ENCODE data around the gene TSPAN11.
"Not testable (repeated sequence)": the region's sequence is repeated elsewhere in the genome, so short reads cannot be mapped to it uniquely, and the experiment has no call there.

Gene TSPAN11

GRCh38 chr12:31019976-31020375, 93.4 kb downstream of the TSPAN11 start:
- no peak for DNase-seq (ENCODE audit: low read depth)

GRCh38 chr12:31020385-31021166, 94.0 kb downstream of the TSPAN11 start:
- DNase-seq (ENCODE audit: low read depth) = no peak

GRCh38 chr12:31021181-31021580, 94.6 kb downstream of the TSPAN11 start:
- DNase-seq (ENCODE audit: low read depth) = no peak

- no peak for DNase-seq (ENCODE audit: low read depth)
Observed at GRCh38 chr12:31021809-31022494, 95.4 kb downstream of the TSPAN11 start.

GRCh38 chr12:31023271-31023724, 96.8 kb downstream of the TSPAN11 start:
- DNase-seq (ENCODE audit: low read depth) = no peak

- DNase-seq (ENCODE audit: low read depth) = no peak
Observed at GRCh38 chr12:31026202-31026601, 99.7 kb downstream of the TSPAN11 start.

- not testable (repeated sequence) for DNase-seq (ENCODE audit: low read depth)
Observed at GRCh38 chr12:31027006-31027405, 100.5 kb downstream of the TSPAN11 start.

GRCh38 chr12:31029468-31029867, 102.9 kb downstream of the TSPAN11 start:
- DNase-seq (ENCODE audit: low read depth) = no peak

GRCh38 chr12:31029916-31030562, 103.5 kb downstream of the TSPAN11 start:
- DNase-seq (ENCODE audit: low read depth) = no peak

GRCh38 chr12:31031951-31032335, 105.4 kb downstream of the TSPAN11 start:
- DNase-seq (ENCODE audit: low read depth) = no peak

- DNase-seq (ENCODE audit: low read depth) = no peak
Observed at GRCh38 chr12:31033146-31033545, 106.6 kb downstream of the TSPAN11 start.

- DNase-seq (ENCODE audit: low read depth) = no peak
Observed at GRCh38 chr12:31033681-31034080, 107.1 kb downstream of the TSPAN11 start.

GRCh38 chr12:31034372-31034771, 107.8 kb downstream of the TSPAN11 start:
- DNase-seq (ENCODE audit: low read depth) = no peak

- no peak for DNase-seq (ENCODE audit: low read depth)
Observed at GRCh38 chr12:31035226-31035625, 108.7 kb downstream of the TSPAN11 start.

- DNase-seq (ENCODE audit: low read depth) = no peak
Observed at GRCh38 chr12:31035967-31036665, 109.6 kb downstream of the TSPAN11 start.

GRCh38 chr12:31037028-31037427, 110.5 kb downstream of the TSPAN11 start:
- no peak for DNase-seq (ENCODE audit: low read depth)

- no peak for DNase-seq (ENCODE audit: low read depth)
Observed at GRCh38 chr12:31037931-31038330, 111.4 kb downstream of the TSPAN11 start.

- DNase-seq (ENCODE audit: low read depth) = no peak
Observed at GRCh38 chr12:31041033-31041564, 114.6 kb downstream of the TSPAN11 start.
